ENCODE data around the gene XPO1.

DNA sequence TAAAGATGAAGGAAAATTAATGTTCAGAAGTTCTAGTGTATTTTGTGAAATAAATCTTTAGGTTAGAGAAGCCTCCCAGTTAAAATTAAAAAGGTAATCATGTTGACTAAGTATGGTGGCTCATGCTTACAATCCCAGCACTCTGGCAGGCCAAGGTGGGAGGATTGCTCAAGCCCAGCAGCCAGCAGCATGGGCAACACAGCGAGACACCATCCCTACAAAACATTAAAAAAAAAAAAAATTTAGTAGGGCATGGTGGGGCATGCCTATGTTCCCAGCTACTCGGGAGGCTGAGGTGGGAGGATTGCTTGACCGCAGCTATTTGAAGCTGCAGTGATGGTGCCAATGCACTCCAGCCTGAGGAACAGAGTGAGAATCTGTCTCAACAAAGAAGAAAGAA, 17.9 kb downstream of the XPO1 start:
- TF ChIP-seq, protein P1, sequence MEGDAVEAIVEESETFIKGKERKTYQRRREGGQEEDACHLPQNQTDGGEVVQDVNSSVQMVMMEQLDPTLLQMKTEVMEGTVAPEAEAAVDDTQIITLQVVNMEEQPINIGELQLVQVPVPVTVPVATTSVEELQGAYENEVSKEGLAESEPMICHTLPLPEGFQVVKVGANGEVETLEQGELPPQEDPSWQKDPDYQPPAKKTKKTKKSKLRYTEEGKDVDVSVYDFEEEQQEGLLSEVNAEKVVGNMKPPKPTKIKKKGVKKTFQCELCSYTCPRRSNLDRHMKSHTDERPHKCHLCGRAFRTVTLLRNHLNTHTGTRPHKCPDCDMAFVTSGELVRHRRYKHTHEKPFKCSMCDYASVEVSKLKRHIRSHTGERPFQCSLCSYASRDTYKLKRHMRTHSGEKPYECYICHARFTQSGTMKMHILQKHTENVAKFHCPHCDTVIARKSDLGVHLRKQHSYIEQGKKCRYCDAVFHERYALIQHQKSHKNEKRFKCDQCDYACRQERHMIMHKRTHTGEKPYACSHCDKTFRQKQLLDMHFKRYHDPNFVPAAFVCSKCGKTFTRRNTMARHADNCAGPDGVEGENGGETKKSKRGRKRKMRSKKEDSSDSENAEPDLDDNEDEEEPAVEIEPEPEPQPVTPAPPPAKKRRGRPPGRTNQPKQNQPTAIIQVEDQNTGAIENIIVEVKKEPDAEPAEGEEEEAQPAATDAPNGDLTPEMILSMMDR (IDR thresholded peaks at IDR 0.05): no peak
- TF ChIP-seq ZFX (IDR thresholded peaks at IDR 0.05; ENCODE audit: borderline replicate concordance): no peak

All from 22Rv1 (cell line).